NCI-H2171 treated with DMSO at 0.1 percent for 48 hours (cell line): ENCODE results near the gene SRSF8.
"Not testable (repeated sequence)": the region's sequence is repeated elsewhere in the genome, so short reads cannot be mapped to it uniquely, and the experiment has no call there.

Experiments
- DNase-seq: peaks from one replicate; lab custom pipeline; 2025; lab: John Stamatoyannopoulos, UW

Gene SRSF8, protein sequence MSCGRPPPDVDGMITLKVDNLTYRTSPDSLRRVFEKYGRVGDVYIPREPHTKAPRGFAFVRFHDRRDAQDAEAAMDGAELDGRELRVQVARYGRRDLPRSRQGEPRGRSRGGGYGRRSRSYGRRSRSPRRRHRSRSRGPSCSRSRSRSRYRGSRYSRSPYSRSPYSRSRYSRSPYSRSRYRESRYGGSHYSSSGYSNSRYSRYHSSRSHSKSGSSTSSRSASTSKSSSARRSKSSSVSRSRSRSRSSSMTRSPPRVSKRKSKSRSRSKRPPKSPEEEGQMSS

DNA sequence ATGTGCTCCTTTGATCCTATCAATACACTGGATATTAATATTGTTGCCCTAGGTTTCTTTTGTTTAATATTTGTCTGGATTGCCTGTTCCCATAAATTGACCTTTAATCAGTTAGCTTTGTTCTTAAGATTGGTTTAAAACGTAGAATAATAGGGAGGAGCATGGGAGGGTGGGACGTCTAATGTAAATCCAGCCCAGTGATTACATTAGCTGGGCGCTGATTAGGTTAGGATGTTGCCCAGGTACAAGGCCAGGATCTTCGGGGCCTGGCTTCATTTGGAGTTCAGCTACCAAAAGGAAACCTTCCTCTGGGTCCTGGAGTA lies at the start of gene SRSF8:
Gene SRSF8, plus strand, starts transcription at position 204 of the 323 bp plus-strand sequence. CDS start 308 bp downstream, outside the sequence.
- DNase-seq: no peak

- DNase-seq: not testable (repeated sequence)
Observed at GRCh38 chr11:95021468-95021867, 45.3 kb upstream of the SRSF8 start.

DNA sequence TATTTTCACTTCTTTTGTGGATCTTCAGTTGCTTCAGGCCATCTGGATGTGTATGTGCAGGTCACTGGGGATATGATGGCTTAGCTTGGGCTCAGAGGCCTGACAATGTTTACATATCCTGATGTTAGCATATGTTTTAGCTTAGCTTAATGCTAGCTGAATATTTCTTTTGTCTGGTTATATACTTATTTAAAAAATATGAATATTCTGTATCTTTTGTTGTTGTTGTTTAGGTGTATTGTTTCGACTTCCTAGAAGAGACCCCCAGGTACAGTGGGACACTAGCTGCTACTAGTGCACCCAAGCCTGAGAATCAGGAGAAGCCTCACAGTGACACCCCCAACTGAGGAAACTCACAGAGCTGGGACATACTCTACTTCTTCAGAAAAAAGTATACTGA lies 41.8 kb upstream of the SRSF8 start, which contains the start of gene KDM4E:
Gene KDM4E, plus strand, starts transcription at position 301 of the 400 bp plus-strand sequence. CDS start 300 bp downstream, outside the sequence.
- DNase-seq: no peak

DNA sequence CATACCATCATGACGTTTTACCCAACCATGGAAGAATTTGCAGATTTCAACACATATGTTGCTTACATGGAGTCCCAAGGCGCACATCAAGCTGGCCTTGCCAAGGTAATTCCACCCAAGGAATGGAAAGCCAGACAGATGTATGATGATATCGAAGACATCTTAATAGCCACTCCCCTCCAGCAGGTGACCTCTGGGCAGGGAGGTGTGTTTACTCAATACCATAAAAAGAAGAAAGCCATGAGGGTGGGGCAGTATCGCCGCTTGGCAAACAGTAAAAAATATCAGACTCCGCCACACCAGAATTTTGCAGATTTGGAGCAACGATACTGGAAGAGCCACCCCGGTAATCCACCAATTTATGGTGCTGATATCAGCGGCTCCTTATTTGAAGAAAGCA lies 41.1 kb upstream of the SRSF8 start:
- DNase-seq: not testable (repeated sequence)

DNA sequence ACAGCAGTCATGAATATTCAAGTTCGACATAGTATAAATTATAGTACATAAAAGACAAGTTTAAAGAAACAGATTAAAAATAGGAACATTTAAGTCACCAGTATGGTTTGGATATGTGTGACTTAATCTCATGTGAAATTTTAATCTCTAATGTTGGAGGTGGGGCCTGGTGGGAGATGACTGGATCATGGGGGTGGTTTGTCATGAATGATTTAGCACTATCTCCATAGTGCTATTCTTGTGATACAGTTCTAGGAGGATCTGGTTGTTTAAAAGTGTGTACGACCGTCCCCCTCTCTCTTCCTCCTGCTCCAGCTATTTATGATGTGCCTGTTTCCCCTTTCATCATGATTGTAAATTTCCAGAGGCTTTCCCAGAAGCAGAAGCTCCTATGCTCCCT lies 38.4 kb upstream of the SRSF8 start:
- DNase-seq: no peak

DNA sequence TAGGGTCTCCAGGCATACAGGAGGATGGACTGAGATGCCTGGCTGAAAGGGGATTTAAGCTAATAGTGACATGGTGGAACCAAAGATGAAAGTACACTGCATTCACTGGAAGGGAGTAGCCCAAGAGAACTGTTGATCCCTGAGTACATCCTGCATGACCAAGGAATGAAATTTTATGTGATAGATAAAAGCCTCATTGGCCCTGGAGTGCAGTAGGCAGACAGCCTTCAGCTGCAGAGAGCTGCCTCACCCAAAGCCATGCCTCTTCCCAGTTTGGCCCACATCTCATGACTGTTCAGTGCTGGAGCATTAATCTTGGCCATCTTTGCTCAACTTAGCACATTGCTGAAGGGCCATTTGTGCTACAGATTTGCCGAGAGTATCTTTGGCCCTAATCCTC lies 33.7 kb upstream of the SRSF8 start:
- no peak for DNase-seq

DNA sequence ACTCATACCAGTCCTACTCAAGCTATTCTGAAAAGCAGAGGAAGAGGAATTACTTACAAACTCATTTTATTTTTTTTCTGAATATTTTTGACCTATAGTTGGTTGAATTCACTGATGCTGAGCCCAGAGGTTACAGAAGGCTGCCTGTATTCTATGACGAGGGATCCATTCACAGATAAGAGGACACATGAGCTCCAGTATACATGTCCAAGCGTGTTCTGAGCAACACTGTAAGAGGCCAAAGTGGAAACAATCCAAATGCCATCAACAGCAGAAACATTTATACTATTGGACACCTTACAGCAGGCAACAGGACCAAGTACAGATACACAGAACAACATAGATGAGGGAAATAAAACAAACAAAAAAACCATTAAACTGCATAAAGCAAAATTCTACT lies 31.4 kb upstream of the SRSF8 start:
- DNase-seq: peak; percentile 70

- not testable (repeated sequence) for DNase-seq
Observed at GRCh38 chr11:95037356-95038035, 29.2 kb upstream of the SRSF8 start.

DNA sequence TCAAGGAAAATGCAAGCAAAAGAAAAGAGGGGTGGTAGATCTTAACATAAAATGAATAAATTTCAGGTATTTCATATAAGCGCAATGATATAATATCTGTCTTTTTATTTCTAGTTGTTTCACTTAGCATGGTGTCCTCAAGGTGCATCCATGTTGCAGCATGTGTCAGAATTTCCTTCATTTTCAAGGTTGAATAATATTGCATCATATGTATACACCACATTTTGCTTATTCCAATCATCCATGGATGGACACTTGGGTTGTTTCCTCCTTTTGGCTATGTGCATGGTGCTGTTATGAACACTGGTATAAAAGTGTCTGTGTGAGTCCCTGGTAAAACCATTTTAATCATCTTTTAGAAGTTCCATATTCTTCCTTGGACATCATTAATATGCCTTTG lies 24.5 kb upstream of the SRSF8 start:
- no peak for DNase-seq

DNA sequence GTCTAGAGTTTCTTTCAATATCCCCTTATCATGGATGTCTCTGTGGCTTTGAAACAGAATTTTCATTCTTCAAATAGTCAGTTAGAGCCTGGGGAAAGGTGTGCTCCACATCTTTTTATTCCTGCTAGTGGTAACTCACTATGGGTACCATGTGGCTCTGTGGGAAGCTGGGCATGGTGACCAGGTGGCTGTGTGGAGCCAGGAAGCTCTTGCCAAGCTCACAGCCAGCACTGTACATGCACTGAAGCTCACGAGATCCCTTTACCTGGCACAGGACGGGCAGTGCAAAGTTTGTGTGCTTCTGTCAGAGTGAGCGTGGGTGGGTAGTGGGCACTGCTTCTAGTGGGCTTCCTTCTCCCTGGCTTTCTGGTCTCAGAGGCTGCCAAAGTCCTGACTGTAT lies 23.8 kb upstream of the SRSF8 start:
- no peak for DNase-seq

GRCh38 chr11:95044010-95044409 lies 22.7 kb upstream of the SRSF8 start:
- DNase-seq: no peak

DNA sequence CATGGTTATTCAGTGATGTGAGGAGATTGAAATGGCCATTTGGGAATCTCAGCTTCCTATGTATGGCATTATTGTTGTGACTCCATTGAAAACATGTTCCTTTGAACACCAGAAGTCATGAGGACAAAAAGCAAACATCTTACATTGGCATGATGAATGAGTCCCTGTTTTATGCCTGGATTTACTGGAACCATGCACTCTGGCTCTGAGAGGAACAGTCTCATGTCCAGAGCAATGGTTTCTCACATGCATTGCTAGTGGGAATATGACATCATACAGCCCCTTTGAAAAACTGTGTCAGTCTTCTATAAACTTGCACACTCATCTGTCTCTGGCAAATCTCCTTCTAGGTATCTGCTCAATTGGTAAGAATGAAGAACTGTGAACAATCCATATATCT lies 20.9 kb upstream of the SRSF8 start:
- DNase-seq: no peak

- DNase-seq: not testable (repeated sequence)
Observed at GRCh38 chr11:95049122-95049521, 17.6 kb upstream of the SRSF8 start, which contains the start of gene KDM4F. Gene KDM4F, plus strand, starts transcription at chr11:95049422.

DNA sequence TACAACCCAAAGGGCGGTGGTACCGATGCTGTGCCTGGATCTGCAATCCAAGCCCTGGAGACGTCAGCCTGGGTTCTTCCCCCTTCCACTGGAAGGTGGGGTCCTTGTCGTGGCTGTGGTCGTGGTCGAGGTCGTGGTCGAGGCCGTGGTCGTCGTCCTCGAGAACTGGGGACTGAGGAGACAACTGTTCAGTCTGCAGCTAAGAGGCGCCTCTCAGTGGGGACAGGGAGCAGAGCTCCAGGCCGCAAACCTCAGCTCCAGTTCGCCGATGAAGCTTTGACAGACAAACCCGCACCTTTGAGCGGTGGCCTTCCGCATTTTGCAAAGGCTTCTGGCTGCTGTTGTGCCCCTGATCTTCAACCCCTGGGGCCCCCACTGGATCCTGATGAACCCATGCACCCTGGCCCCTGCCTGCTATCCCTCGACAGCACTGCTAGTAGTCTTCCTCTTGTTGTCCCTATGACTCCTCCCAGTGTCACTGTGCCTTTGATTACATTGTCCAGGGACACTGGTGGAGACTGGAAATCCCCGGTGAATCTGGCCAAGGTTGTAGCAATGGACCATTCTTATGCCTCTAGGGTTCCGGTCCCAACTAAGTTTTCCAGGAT lies 16.0 kb upstream of the SRSF8 start:
- no peak for DNase-seq

DNA sequence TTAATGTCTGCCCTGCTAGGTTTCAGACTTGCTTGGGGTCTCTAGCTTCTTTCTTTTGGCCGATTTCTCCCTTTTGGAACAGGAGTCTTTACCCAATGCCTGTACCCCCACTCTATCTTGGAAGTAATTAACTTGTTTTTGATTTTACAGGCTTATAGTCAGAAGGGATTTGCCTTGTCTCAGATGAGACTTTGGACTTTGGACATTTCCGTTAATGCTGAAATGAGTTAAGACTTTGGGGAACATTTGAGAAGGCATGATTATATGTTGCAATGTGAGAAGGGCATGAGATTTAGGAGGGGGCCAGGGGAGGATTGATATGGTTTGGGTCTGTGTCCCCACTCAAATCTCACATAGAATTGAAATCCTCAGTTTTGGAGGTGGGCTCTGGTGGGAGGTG lies 12.4 kb upstream of the SRSF8 start:
- DNase-seq: no peak

DNA sequence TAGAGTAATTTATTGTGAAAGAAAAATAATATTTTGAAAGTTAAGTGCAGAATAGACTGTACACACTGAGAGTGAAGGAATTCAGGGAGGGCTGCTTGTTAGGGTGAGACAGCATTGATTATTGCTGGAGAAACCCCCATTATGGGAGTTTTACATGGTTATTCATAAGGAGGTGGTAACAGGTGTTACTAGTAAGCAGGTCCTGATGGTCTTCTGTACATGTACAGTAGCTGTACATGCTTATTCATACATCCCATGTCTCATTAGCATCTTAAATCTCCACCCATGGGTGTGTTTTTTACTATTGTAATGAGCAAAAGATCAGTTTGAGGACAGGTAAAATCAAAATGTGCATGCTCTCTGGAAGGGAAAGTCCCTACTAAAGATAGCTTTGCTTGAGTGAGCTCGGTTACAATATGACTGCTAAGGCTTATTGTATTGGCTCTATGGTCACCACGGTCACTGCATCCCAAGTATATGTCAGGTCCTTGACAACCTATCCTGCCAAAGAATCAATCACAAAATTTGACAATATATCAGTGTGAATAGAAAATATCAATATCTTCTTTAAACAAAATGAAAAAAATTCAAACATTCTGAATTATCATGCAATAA lies 11.3 kb upstream of the SRSF8 start:
- DNase-seq: no peak

DNA sequence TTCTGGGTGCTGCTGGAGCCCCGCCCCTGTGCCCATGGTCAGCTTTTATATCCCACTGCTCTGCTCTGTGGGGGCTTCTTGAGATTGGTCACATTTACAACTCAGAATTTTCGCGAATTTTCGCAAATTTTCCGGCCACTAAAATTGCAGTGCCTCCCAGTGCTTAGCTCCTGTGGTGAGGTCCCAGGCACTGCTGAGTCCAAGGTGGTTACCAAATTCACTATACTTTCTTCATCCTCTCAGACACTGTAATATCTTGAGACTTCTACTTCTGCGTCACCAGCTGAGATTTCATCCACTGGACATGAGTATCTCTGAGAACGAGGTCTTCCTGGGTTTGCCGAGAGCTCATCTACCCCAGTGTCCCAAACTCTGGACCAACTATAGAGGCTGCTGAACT lies 8.8 kb upstream of the SRSF8 start:
- no peak for DNase-seq

- no peak for DNase-seq
Observed at GRCh38 chr11:95058621-95059020, 8.1 kb upstream of the SRSF8 start.

DNA sequence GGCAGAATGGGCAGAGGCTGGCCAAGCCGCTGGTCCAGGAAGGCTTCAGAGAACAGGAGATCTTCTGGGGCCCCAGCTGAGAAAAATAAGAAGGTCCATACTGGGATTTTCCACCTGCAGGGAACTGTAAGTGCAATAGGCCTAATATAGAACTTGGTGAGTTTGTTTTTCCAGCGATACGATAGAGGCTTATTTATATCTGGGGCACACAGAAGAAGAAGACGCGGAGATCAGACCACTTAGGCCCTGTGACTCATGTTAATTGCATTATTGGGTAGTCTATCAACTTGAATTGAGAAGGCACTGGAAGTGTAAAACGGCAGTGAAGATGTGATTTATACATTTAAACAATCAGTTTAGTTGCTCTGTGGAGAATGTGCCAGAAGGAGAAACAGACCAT lies 7.7 kb upstream of the SRSF8 start:
- DNase-seq: no peak

GRCh38 chr11:95065336-95065735 lies 1.4 kb upstream of the SRSF8 start:
- peak; percentile 56 for DNase-seq

- peak; percentile 81 for DNase-seq
Observed at GRCh38 chr11:95067039-95067840, 521 bp downstream of the SRSF8 start.

DNA sequence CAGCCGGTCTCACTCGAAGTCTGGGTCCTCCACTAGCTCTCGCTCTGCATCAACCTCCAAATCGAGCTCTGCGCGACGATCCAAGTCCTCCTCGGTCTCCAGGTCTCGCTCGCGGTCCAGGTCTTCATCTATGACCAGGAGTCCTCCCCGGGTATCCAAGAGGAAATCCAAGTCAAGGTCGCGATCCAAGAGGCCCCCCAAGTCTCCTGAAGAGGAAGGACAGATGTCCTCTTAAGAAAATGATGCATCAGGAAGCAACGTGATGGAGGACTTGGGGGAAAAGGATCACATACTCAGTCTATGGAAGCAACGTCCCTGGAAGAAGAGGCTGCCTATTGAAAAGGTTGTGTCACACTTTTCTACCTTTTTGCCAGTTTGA lies 1.1 kb downstream of the SRSF8 start:
- peak; percentile 81 for DNase-seq
